Measurements from ENCODE around the gene CFL1. TPM values are rescaled to one million over a fixed set of nuclear protein-coding genes. Genes with fewer than 3 reads are reported as not detected.
A peak's percentile ranks its signal among the peaks of the same experiment; 100 is the strongest.
"Not testable (repeated sequence)": the region's sequence is repeated elsewhere in the genome, so short reads cannot be mapped to it uniquely, and the experiment has no call there.

Gene CFL1
- total RNA-seq, 1 donor from 2014 or later, result 837 TPM

DNA sequence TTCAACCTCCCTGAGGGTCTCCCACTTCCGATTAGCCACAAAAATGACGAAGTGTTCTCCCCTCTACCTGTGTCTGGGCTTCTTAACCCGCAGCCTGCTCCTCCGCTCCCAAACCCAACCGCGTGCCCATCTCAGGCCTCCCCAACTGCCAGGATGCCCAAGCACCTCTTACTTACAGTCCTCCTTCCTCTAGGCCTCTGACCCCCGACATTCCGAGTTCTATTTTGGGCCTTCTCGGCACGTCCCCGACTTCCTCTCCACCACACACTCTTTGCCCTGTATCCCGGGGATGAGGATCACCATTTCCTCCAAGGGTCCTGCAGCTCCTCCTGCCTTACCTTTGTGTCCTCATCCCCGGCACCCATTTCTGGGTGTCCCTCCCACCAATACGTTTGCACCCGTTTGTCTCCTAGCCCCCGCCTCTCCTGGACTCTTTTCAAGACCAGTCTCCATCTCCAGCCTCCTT, 1.9 kb upstream of the CFL1 start:
- no peak for DNase-seq (ENCODE audit: low read depth)

DNA sequence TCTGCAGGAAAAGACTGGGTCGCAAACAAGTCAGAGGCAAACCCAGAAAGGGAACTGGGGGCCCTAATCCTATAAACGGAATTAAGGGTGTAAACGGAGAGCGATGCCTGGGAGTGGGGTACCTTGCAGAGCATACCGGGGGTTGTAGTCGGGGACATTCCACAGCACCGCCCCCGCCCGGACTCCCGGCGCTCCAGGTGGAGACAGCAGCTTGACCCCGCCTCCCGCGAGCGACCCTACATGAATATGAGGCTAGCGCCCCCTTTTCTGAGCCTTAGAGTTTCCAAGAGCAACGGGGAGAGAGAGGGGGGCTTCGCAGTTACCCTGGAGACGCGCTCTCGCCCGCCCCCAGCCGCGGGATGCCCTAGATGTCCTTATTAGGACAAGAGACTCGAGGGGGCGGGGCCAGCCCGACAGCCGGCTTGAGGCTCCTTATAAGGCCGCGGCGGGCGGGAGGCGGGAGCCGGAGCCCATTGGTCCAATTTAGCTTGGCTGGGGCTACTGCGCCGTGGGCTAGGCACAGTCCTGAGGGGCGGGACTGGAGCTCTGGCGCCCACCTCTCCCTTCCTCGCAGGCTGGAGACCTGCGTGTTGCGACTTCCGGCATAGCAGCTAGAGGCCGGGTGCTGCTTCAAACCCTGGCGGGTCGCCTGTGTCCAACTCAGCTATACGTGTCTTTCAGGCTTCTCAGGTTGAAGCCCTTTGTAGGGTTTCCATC, 1.3 kb upstream of the CFL1 start:
- DNase-seq (ENCODE audit: low read depth), result peak; percentile 99

DNA sequence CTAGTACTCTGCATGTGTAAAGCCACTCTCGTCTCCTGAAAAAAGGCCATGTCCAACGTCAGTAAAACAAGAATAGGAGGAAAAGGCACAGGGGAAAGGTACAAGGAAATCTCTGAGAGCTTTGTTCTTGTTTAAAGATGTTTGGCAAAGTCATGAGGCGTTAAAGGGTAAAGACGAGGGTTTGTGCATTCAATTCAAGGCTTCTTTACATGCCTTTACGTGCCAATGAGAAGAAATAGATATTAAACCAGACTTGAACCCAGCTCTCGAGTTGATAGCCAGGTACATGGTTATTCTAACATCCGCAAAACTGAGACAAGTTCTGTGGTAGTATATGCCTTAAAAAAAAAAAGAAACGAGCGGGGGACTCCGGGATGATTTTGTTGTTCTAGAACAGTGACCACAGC, 704 bp upstream of the CFL1 start:
- DNase-seq (ENCODE audit: low read depth), result no peak

DNA sequence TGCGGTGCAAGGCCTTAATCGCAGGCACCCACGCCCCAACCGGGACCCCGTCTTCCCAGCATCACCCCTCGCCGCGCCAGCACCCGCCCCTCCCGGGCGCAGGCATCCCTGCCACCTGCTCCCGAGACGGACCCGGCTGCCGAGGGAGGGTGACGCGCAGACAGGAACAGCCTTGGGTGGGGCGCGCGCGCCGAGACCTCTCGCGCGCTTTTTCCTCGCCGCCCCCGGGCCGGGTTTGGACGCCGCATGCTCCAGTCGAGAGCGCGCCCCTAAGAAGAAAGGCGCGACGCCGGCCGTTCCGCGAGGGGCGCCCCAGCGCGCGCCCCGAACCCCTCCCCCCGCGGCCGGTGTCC, 504 bp downstream of the CFL1 start:
- DNase-seq (ENCODE audit: low read depth), result peak; percentile 44

DNA sequence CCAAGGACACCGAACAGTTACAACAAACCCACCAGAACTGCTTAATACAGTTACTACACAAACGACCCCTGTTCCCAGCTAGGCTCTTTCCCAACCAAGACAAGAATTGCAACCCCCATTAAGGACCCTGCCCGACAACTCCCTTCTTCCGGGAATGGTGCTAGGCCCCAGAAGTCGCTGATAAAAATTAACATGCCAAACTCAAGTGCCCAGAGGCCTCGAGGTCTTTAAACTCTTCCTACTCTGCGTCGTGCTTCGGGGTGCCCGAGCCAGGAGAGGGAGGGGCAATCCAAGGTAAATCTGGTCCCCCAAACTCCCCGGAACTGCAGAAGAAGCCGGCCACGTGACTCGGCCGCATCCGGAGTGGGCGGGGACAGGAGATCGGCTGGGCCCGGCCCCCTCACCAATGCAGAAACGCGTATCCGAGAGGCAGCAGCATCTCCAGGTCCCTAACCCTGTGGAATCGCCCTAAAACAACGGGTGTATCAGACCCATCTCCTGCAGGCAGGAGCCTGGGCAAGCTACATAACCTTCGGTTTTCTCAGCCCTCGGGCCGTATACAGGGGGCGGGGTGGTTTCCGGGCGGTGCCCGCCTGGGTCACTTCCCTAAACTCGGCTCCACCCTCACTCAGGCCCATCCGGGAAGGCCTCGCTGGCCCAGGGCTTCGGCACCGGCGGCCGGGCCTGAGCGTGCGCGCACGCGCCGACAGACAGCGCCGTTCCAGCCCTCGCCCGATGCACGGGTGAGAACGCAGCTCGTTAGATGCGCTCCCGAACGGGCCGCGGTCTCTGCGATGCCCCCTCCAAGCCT, 1.1 kb downstream of the CFL1 start:
- peak; percentile 73 for DNase-seq (ENCODE audit: low read depth)

DNA sequence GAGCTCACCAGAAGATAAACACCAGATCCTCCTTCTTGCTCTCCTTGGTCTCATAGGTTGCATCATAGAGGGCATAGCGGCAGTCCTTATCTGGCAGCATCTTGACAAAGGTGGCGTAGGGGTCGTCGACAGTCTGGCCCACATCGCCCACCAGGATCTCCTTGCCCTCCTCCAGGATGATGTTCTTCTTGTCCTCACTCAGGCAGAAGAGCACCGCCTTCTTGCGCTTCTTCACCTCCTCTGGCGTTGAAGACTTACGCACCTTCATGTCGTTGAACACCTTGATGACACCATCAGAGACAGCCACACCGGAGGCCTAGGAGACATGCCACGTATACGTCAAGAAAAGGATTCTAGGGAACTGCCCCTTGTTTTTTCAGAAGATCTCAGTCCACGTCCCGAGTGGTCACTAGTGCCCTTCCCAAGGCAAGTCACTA, 2.0 kb downstream of the CFL1 start:
- DNase-seq (ENCODE audit: low read depth), result no peak

DNA sequence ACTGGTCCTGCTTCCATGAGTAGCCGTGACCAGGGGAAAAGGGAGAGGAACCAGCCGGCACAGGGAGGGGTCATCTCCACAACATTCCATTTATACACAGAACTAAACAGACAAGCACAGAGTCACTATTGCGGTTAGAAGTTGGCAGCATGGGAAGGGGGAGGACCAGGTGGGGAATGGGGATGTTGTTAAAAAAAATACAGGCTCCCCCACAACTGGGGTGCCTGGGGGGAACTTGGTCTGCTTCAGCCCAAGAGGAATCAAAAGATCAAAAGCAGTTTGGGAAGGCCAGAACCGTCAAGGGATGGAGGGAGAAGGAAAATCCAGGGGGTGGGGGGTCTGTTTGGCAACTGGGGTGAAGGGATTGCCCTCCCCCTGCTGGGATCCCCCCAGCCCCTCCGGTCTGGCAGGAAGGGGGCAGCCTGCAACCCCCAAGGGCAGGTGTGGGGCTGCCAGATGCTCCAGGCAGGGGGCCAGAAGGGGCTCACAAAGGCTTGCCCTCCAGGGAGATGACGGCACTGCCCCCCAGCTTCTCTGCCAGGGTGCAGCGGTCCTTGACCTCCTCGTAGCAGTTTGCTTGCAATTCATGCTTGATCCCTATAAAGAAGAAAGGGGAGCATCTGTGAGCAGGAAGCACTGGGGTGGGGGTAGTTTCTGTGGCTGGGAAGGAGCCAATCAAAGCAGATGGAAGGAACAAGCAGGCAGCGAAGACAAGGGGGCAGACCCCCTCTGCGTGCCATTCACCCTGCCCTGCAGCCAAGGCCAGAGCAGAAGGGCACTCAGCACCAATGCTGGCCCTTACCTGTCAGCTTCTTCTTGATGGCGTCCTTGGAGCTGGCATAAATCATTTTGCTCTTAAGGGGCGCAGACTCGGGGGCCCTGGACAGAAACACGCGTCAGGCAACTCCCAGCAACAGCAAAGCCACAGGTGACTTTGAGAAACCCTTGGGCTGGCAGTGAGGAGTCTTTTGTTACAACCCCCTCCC, 2.8 kb downstream of the CFL1 start:
- no peak for DNase-seq (ENCODE audit: low read depth)

DNA sequence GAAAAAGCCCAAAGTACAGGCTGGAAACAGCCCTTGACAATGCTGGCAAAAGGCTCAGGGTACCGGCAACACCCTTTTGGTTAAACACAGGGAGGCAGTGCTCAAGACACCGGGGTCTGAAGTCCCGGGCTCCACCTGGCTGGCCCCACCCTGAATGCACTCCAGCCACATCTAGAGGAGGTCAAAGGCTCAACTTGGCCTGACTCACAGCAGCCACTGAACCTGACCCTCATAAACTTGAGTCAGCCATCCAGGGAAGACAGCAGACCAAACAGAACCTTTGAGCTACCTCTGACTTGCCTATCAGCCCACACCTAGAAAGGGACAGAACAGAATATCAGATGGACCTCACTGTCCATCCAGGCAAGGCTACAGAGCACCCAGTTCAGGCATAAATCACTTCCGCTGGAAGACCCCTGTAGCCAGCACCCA, 3.8 kb downstream of the CFL1 start:
- no peak for DNase-seq (ENCODE audit: low read depth)

DNA sequence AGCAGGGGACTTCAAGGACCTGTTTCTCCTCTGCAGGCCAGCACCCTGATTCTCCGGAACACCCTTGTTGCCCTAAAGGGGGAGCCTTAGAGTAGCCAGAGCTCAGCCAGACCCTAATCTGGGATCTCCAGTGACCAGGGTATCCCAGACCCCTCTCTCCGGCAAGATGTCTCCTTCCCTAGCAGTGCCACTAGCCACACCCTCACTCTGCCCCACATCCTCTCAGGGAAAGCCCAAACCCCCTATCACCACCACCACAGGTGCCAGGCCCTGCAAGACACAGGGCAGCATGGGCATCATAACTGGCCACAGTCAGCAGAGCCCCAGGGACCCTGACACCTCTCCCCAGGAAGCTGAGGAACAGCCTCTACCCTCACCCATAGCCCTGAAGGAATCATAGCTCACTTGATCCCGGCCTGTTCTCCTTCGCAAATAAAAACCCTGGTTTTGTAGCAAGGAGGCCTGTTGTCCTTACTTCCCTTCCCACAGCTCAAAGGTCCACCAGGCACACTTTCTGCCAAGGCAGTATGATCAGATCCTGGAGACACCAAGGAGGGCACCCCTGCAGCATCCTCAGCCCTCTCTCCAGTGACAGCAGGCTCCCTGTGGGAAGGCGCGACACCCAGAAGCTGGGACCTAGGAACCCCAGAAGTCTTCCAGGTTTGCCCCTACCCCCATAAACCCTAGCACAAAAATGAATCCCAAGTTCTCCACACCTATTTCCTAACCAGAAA, 4.6 kb downstream of the CFL1 start:
- DNase-seq (ENCODE audit: low read depth), result no peak

DNA sequence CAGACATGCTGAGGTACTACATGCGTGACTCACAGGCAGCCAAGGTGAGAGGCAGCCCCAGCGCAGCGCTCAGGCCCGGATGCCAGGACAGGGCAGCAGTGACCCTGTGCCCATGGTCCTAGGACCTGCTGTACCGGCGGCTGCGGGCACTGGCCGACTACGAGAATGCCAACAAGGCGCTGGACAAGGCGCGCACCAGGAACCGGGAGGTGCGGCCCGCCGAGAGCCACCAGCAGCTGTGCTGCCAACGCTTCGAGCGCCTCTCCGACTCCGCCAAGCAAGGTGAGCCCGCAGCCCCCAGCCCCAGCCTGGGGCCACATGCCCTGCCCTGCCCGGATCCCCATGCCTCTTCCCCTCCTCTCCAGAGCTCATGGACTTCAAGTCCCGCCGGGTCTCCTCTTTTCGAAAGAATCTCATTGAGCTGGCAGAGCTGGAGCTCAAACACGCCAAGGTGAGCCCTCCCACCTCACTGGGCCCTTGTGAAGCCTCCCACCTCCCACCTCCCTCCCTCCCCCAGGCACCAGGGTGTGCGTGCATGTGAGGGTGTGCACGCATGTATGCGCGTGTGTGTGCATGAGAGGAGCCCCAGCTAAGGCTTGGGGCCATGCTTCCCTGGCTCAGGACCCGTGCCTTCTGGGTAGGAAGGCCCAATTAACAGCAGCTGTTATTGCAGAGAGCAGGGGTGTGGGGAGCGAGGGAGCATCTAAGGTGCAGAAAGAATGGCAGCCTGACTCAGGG, 5.3 kb downstream of the CFL1 start:
- no peak for DNase-seq (ENCODE audit: low read depth)

DNA sequence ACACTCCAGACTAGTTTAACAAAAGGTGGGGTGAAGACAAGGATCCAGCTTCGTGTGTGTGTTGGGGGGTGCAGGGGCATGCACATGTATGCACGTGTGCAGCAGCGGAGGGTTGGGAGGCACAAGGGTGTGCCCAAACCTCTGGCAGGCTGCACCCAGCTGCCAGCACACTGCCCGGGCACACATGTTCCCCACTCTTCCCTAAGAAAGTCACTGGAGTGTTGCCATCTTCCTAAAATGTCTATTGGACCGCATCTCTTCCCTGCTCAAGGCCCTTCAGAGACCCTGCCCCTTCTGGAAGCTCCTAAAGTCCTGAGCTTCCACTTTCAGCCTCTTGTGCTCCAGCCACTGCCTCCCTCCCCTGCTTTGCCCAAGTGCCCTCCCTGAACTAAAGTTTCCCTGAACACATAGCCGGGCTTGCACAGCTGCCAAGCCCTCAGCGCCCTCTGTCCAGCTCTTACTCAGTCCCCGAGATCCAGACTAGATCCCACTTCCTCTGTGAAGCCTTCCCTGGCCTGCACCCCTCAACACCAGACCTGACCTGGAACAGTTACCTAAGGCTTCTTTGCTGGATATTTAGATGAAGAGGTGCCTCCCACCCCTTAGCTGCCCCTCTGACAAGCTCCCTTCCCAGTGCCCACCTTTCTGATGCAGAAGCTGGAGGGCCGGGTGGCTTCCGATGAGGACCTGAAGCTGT, 6.0 kb downstream of the CFL1 start:
- DNase-seq (ENCODE audit: low read depth), result no peak

DNA sequence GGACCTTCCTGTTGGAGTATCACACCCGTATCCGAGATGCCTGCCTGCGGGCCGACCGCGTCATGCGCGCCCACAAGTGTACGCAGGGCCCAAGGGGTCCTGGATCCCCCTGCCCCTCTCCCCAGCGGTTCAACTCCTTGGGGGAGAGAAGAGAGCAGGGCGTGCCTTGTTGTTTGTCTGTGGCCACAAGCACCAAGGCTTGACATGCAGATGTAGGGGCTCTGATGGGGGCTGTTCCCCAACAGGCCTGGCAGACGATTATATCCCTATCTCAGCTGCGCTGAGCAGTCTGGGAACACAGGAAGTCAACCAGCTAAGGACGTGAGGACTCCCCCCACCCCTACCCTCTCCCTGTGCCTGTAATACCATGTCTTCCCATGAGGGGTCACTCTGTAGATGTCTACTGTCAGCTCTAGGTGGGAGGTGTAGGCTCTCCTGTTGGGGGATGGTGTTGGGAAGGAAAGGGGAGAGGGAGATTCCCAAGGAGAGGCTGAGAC, 6.8 kb downstream of the CFL1 start:
- no peak for DNase-seq (ENCODE audit: low read depth)

DNA sequence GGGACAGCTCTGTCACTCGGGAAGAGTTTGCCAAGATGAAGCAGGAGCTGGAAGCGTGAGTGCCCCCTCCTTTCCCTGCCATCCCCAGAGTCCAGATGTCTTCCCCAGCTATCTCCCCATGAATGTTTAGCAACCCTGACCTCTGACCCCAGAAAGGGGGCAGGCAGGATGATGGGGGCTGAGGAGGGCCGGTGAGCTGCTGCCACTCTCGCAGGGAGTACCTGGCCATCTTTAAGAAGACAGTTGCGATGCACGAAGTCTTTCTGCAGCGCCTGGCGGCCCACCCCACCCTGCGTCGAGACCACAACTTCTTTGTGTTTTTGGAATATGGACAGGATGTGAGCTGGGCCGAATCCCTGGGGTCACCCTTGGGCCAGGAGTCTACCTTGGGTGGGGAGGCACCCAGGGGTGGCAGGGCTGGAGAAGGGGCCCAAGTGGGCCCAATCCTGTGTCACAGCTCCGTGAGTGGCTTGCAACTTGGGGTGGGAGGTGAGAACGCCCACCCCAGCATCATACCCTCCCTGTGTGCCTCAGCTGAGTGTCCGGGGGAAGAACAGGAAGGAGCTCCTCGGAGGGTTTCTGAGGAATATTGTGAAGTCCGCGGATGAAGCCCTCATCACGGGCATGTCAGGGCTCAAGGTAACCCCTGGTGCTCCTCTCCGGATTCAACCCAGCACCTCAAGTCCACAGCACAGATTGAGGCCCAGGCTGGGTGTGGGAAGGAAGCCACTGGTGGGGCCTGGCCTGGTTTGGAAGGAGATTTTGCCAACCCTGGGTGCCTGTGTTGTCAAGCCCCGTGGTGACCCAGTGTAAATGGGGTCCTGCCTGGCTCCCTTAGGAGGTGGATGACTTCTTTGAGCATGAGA, 7.5 kb downstream of the CFL1 start:
- no peak for DNase-seq (ENCODE audit: low read depth)

DNA sequence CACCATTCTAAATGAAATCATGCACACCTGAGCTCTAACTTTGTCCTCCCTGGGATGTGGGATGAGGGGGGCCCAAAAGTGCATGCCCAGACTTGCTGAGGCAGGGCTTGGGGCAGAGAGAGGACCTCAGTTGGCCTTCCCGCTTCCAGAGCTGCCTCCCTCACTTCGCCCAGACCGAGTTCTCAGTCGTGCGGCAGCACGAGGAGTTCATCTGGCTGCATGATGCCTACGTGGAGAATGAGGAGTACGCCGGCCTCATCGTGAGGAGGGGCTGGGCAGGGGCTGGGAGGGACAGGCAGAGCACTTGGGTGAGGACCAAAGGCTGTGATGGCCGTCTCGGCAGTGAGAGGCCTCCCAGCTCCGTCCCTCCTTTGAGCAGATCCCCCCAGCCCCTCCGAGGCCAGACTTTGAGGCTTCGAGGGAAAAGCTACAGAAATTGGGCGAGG, 8.2 kb downstream of the CFL1 start:
- DNase-seq (ENCODE audit: low read depth), result no peak

DNA sequence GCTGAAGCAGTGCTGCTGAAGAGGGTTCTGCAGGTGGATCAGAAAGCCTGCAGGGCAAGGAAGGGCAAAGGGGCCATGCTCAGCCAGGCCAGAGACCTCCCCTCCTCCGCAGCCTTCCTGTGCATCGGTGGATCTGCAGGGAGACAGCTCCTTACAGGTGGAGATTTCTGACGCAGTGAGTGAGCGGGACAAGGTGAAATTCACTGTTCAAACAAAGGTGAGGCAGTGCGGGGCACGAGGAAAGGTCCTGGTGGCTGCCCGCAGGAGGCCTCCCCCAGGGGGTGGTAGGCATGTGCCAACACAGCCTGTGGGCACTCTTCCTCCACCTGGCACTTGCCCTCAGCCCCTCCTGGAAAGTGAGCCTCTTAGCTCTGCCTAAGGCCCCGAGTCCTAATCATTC, 8.6 kb downstream of the CFL1 start:
- DNase-seq (ENCODE audit: low read depth), result no peak

DNA sequence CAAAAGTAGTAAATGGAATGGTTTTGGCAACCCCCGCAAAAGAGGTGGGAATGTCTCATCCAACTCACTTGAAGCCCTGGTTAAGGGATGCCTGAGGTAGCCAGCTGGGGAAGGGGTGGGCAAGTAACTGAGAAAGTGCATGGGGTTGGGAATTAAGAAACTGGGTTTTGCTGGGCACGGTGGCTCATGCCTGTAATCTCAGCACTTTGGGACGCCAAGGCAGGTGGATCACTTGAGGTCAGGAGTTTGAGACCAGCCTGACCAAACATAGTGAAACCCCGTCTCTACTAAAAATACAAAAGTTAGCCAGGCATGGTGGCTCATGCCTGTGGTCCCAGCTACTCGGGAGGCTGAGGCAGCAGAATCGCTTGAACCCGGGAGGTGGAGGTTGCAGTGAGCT, 9.3 kb downstream of the CFL1 start:
- not testable (repeated sequence) for DNase-seq (ENCODE audit: low read depth)

DNA sequence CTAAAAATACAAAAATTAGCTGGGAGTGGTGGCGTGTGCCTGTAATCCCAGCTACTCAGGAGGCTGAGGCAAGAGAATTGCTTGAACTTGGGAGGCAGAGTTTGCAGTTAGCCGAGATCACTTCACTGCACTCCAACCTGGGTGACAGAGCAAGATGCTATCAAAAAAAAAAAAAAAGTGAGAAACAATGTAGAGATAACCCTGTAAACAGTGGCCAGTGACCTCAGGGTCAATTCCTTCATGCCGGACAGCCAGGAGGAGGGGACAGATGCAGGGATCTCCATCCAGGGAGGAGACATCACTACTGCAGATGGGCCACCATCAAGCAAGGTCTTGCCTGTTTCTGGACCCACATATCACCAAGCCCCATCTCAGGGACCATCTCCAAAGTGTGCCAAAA, 10.2 kb downstream of the CFL1 start:
- DNase-seq (ENCODE audit: low read depth), result no peak

DNA sequence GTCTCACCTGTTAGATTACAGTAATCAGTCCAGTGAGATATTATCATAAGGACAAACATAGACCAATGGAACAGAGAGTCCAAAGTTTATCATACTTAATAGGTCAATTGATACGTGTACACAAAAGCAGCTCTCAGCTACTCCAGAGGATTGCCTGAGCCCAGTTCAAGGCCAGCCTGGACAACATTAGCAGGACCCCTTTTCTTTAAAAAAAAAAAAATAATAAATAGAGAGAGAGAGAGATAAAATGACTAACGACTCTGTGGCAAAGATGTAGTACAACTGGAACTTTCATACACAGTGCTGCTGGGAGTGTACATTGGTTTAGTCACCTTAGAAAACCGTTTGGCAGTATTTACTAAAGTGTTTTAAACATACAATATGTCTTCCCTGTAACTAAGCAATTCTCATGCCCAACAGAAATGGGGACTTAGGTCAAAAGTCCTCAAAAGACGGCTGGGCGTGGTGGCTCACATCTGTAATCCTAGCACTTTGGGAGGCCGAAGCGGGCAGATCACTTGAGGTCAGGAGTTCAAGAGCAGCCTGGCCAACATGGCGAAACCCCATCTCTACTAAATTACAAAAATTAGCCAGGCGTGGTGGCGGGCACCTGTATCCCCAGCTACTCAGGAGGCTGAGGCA, 13.6 kb downstream of the CFL1 start:
- DNase-seq (ENCODE audit: low read depth), result no peak
